Kidney epithelial cell (primary cell): Measurements from ENCODE around the gene BSX. TPM values are rescaled to one million over a fixed set of nuclear protein-coding genes. Genes with fewer than 3 reads are reported as not detected.

Experiments used
- DNase-seq: peaks from one replicate; pipeline ENCODE4 v3.0.0-alpha.2; 2010; ENCODE audit warnings: low read depth
- H3K27me3 ChIP-seq: 2 replicates; pipeline ENCODE4 v1.6.0; 2011; ENCODE audit warnings: low read length; ENCODE audit not compliant: control insufficient read depth, insufficient read depth
- H3K36me3 ChIP-seq: 2 replicates; pipeline ENCODE4 v1.5.1; 2011; ENCODE audit warnings: low read length; ENCODE audit not compliant: control insufficient read depth, insufficient read depth
- H3K4me3 ChIP-seq: 2 replicates; pipeline ENCODE4 v1.5.1; 2011; ENCODE audit warnings: low read depth, mild to moderate bottlenecking, control low read depth, low read length
- total RNA-seq: library from RNA; depleted of rRNA; stranded (reverse); fragments of >200 nt; gene quantifications from 2 replicates; pipeline ENCODE4 v1.2.3, GENCODE V29; 2015
- TF ChIP-seq, protein P1 (sequence below): IDR thresholded peaks from 2 replicates; pipeline ENCODE4 v1.5.1; 2011; ENCODE audit warnings: mild to moderate bottlenecking, moderate library complexity, low read length, control low read depth, inconsistent platforms; ENCODE audit not compliant: insufficient read depth, poor library complexity, severe bottlenecking

Gene BSX
- total RNA-seq, 1 donor from 2014 or later: not detected

GRCh38 chr11:122983438-122984185 is 2.0 kb upstream of the BSX start:
- no peaks in the 10 kb centered on the region for H3K36me3 ChIP-seq
- peak overlapping the region; percentile 50 for H3K4me3 ChIP-seq
- no peak for DNase-seq
- peaks cover 67% of the 10 kb centered on the region for H3K27me3 ChIP-seq
- TF ChIP-seq, protein P1, sequence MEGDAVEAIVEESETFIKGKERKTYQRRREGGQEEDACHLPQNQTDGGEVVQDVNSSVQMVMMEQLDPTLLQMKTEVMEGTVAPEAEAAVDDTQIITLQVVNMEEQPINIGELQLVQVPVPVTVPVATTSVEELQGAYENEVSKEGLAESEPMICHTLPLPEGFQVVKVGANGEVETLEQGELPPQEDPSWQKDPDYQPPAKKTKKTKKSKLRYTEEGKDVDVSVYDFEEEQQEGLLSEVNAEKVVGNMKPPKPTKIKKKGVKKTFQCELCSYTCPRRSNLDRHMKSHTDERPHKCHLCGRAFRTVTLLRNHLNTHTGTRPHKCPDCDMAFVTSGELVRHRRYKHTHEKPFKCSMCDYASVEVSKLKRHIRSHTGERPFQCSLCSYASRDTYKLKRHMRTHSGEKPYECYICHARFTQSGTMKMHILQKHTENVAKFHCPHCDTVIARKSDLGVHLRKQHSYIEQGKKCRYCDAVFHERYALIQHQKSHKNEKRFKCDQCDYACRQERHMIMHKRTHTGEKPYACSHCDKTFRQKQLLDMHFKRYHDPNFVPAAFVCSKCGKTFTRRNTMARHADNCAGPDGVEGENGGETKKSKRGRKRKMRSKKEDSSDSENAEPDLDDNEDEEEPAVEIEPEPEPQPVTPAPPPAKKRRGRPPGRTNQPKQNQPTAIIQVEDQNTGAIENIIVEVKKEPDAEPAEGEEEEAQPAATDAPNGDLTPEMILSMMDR: no peak

DNA sequence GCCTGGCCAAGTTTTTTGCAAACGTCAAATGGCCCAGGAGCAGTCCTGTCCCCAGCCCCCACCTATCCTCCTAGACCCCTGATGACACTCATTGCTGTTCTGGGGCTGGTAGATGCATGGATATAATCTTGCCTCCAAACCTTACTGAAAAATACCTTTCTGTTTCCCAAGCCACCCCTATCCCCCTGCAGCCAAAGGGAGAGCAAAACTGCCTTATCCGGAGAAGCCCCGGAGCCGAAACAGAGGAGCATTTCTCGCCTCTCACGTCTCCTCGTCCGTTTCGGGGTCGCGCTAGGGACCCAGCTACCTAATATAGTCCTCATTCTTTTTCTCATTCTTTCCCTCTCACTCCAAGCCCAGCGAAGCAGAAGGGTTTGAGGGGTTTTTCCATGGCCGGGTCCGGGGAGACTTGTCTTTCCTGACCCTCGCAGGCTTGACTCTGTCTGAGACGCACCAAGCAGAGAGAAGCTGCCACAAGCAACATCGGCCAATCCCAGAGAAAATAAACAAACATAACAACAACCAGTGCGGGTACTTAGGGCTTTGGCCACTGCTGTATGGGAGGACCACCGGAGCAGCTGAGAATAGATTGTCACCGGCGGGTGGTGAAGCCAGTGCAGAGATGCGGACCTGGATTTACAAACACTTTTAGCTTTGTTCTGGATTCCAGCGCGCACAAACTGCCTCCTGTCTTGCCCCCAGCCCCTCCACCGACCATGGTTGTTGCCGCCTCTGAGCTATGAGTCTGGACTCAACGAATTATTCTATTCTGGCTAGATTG is 1.6 kb downstream of the BSX start:
- TF ChIP-seq, protein P1: no peak
- Histone ChIP-seq H3K27me3 (peaks cover 87% of the 10 kb centered on the region), H3K4me3 (no peak overlapping the region), H3K36me3 (no peaks in the 10 kb centered on the region)
- no peak for DNase-seq

- TF ChIP-seq, protein P1: no peak
- peaks cover 82% of the 10 kb centered on the region for H3K27me3 ChIP-seq
- no peak for DNase-seq
- no peaks in the 10 kb centered on the region for H3K36me3 ChIP-seq
- no peak overlapping the region for H3K4me3 ChIP-seq
These were observed 2.4 kb downstream of the BSX start for GRCh38 chr11:122979103-122979814.

GRCh38 chr11:122978299-122978620 is 3.4 kb downstream of the BSX start:
- no peak for DNase-seq
- H3K36me3 ChIP-seq: no peaks in the 10 kb centered on the region

GRCh38 chr11:122977470-122978298 is 4.0 kb downstream of the BSX start:
- Histone ChIP-seq H3K36me3 (no peaks in the 10 kb centered on the region), H3K4me3 (no peak overlapping the region), H3K27me3 (peaks cover 75% of the 10 kb centered on the region)
- no peak for DNase-seq
- TF ChIP-seq, protein P1: no peak

More at GRCh38 chr11:122978299-122978620, 3.4 kb downstream of the BSX start:
- TF ChIP-seq, protein P1: no peak
- H3K4me3 ChIP-seq: no peak overlapping the region
- peaks cover 80% of the 10 kb centered on the region for H3K27me3 ChIP-seq
